ENCODE results near the gene CEP72. TPM values are rescaled to one million over a fixed set of nuclear protein-coding genes. Genes with fewer than 3 reads are reported as not detected.
"Not testable (repeated sequence)": the region's sequence is repeated elsewhere in the genome, so short reads cannot be mapped to it uniquely, and the experiment has no call there.

The CEP72 gene
- total RNA-seq, 1 donor from 2014 or later = 26.7 TPM

- no peak for DNase-seq (ENCODE audit: low spot score)
Observed at GRCh38 chr5:618450-618849, 6.3 kb downstream of the CEP72 start.

- no peak for DNase-seq (ENCODE audit: low spot score)
Observed at GRCh38 chr5:619444-619843, 7.3 kb downstream of the CEP72 start.

DNA sequence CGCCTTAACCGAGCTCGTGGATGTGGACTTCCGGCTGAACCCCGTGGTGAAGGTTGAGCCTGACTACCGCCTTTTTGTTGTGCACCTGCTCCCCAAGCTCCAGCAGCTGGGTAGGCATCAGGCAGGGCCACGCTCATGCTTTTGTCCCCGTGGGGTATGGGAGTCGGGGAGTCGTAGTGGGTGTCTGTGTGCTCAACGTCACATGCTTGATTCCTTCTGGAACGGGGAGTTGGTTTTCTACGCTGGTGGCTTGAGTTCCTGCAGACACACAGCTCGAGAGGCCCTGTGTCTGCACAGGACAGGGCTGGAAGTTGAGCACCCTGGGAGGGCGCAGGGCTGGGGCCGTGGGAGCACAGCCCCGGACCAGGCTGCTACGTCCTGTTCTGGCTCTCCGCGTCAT, 8.0 kb downstream of the CEP72 start:
- no peak for DNase-seq (ENCODE audit: low spot score)

DNA sequence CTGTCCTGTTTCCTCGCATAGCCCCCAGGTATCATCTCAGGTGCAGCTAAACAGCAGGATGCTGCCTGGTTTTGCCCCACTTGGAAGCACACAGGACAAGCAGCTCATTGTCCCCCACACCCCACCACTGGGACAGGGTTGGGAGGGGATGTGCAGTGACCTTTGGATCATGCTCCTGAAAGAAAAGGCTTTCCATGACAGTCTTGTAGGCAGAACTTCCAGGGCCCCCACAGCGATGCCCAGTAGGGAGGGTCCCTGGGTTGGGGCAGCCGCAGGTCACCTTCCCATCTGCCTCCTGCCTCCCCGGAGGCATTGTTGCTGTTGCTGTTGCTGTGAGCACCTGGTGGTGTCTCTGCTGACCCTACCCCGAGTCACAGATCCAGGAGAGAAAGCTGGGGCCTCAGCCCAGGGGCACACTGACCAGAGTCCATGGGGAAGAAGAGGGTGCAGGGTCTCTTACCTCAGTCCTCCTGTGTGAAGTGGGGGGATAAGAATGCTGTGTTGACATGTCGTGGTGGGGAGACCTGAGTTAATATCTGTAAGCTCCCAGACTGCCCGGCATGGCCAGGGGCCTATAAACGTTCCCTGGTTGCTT, 8.5 kb downstream of the CEP72 start:
- no peak for DNase-seq (ENCODE audit: low spot score)

- DNase-seq (ENCODE audit: low spot score) = no peak
Observed at GRCh38 chr5:621341-621761, 9.2 kb downstream of the CEP72 start.

DNA sequence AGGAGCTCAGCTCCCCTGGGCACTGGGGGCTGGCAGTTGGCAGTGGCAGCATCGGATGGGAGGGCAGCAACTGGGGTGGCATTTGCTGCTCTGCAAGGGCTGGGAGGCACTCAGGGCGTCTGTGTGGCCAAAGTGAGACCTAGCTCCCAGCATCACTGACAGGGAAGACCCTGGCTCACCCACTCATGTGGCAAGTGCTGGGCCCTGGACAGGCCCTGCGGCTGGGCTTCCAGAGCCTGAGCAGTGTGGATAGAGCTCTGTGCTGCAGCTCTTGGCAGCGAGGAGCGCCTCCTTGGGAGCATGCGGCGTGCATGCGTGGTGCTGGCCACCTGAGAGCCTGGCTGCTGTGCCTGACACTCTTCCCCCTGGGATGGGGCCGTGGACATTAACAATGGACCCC, 10.2 kb downstream of the CEP72 start:
- no peak for DNase-seq (ENCODE audit: low spot score)

DNA sequence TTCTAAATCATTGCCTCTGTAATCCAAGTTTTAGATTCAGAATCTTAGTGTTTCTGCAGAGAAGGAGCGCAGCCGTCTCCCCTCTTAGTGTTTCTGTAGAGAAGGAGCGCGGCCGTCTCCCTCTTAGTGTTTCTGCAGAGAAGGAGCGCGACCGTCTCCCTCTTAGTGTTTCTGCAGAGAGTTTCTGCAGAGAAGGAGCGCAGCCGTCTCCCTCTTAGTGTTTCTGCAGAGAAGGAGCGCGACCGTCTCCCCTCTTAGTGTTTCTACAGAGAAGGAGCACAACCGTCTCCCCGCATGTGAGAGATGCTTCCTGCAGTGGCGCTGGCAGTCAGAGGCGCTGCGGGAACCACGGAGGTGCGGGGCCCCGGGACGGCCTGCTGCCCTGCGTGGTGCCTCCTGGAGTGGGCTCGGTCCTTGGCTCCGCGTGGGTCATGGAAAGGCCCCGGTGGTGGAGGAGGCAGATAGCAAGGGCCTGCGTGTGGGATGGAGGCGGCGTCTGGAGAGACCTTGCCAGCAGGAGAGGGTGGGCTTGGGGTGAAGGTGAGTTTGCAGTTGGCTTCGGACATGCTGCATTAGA, 10.9 kb downstream of the CEP72 start:
- no peak for DNase-seq (ENCODE audit: low spot score)

DNA sequence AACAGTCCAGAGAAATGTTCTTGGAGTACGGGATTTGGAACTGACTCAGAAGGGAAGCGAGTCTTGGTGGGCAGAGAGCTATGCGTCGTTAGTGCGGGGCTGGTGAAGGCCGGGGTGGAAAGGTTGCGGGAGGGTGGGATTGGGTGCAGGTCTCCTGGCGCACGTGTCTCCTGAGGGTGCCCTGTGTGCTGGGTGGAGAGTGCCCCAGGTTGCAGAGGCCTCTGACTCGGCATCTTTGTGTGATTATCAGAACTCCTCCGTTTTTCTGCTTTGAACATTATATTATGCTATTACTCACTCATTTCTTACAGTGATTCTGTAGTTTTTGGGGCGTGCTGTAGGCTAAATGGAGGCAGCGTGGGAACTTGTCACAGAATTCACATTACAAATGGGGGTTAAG, 11.4 kb downstream of the CEP72 start:
- DNase-seq (ENCODE audit: low spot score) = no peak

DNA sequence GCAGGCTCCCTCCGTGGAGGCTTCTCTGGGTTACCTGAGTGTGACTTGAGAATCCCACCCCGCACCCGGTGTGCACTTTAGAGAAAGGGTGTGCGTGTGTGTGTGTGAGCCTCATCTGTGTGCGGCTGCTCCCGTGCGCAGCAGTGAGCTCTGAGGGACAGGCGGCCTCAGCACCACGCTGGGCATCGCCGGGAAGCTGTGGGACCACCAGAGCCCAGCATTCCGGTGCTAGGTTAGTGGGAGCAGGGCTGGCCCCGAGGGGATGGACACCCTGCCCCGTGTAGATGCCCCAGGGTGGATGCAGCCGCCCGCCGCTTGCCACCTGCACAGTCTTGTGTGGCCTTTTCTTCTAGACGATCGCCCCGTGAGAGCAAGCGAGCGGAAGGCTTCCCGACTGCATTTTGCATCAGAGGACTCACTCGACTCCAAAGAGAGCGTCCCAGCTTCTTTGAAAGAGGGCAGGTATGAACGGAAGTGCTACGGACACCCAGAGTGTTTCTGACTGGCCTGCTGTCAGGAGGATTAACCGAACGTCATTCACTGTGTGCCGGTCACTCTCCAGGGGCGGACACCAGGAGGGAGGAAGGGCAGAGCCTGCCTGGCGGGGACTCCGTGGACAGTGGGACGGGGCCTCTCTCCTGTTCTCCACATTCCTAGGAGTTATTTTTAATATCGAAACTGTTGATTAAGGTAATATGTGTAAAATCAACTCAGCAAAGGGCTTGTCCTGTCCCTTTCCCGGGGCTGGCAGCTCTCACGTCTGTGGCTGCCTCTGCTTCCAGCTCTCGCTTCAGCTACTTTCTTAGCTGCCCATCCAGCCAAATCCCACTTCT, 12.2 kb downstream of the CEP72 start:
- DNase-seq (ENCODE audit: low spot score) = no peak

GRCh38 chr5:624951-625230, 12.8 kb downstream of the CEP72 start:
- no peak for DNase-seq (ENCODE audit: low spot score)

DNA sequence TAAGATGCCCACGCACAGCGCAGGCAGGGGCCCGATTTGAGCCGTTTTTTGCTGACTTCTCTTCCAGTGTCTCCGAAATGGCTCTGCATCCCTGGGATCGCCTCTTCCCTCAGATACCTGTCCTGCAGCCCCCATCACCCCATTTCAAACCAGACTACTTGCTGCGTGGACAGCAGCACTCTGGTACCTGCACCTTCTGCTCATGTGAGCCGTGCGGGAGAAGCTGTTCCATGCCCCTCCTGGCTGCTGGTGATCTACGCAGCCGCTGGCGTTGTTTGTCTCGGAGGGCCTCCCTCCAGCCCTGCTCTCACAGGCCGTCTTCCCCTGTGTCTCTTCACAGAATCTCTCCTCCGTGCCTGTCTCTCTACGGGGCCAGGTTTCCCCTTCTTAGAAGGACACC, 13.4 kb downstream of the CEP72 start:
- DNase-seq (ENCODE audit: low spot score) = no peak

DNA sequence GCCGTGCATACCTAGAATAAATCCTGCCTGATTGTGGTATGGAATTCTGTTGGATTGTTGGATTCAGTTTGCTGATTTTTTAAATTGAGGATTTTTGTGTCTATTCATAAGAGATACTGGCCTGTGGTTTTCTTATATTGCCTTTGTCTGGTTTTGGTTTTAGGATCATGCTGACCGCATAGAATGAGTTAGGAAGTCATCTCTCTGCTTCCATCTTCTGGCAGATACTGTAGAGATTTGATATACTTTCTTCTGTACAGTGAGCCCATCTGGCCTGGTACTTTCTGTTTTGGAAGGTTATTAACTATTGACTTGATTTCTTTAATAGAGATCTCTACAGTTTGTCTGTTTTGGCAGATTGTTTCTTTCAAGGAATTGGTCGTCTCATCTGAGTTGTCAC, 14.7 kb downstream of the CEP72 start:
- no peak for DNase-seq (ENCODE audit: low spot score)

DNA sequence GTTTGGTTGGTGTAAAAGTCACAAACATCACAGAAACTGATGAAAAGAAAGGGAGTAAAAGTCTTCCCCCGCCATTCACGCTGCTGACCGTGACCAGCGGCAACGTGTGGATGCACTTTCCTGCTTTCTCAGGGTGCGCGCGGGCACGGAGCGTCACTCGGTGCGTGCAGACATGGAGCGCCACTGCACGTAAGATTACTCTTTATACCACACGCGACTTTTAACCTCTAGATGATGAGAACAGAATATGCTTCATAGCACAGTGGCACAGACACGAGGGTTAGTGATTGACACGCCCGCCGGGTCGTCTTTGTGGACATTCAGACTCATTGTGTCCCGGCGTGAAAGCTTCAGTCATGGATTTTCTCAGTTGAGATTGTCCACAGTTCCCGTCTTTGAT, 15.7 kb downstream of the CEP72 start:
- DNase-seq (ENCODE audit: low spot score) = no peak

GRCh38 chr5:628351-629205, 16.4 kb downstream of the CEP72 start:
- not testable (repeated sequence) for DNase-seq (ENCODE audit: low spot score)

DNA sequence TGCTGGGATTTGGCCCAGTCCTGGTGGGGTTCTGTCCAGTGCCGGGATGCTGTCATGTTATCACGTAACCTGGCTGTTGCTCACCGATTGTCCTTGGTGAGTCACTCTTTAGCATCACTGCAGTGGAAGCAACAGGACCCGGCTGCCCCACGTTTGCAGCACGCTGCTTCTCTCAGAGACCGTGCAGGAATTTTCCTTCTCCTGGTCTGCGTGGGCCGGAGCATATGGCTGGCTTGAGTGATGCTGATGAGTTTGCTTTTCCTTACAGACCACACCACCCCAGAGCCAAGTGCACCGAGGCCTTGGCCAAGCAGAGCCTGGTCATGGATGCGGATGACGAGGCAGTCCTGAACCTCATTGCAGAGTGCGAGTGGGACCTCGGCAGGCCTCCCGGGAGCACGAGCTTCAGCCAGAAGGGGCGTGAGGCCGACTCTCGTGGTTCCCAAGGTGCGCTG, 21.4 kb downstream of the CEP72 start:
- DNase-seq (ENCODE audit: low spot score) = peak; percentile 6

DNA sequence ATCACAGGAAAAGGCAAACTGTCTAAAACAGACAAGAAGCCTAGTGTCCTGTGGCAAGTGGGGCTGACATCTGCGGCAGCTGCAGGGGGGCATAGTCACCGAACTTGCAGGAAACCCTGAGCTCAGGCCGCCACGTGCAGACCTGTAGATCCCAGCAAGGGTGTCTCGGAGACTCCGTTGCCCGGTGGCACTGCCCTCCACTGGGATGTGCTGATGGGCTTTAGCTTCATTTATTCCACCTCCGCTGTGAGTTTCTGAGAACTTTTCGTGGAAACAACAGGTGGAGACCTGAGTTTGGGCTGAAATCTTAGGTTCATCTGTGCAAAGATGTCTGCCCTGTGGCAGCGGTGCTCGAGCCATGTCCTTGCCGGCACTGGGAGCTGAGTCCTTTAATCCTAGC, 22.1 kb downstream of the CEP72 start:
- DNase-seq (ENCODE audit: low spot score) = peak; percentile 8

GRCh38 chr5:635306-636055, 23.3 kb downstream of the CEP72 start:
- peak; percentile 7 for DNase-seq (ENCODE audit: low spot score)

GRCh38 chr5:636951-637350, 24.8 kb downstream of the CEP72 start:
- DNase-seq (ENCODE audit: low spot score) = peak; percentile 8

GRCh38 chr5:637581-638450, 25.7 kb downstream of the CEP72 start:
- peak; percentile 4 for DNase-seq (ENCODE audit: low spot score)

- peak; percentile 7 for DNase-seq (ENCODE audit: low spot score)
Observed at GRCh38 chr5:638501-639252, 26.5 kb downstream of the CEP72 start.

All from mucosa of gallbladder (tissue), 1 donor.